IPS-11a (cell line): ENCODE results near the gene FAR2.
"Not testable (repeated sequence)": the region's sequence is repeated elsewhere in the genome, so short reads cannot be mapped to it uniquely, and the experiment has no call there.

ENCODE experiments used
- H3K4me3 ChIP-seq: one replicate; pipeline ENCODE4 v1.5.1; 2013; ENCODE audit warnings: low read depth, low read length, control low read depth

Gene FAR2

GRCh38 chr12:29316752-29317151 is 167.7 kb downstream of the FAR2 start:
- H3K4me3 ChIP-seq = no peak overlapping the region

GRCh38 chr12:29317556-29318363 is 168.7 kb downstream of the FAR2 start:
- no peak overlapping the region for H3K4me3 ChIP-seq

GRCh38 chr12:29320295-29321085 is 171.4 kb downstream of the FAR2 start:
- no peak overlapping the region for H3K4me3 ChIP-seq

GRCh38 chr12:29322157-29322556 is 173.1 kb downstream of the FAR2 start:
- no peak overlapping the region for H3K4me3 ChIP-seq

GRCh38 chr12:29329411-29329810 is 180.3 kb downstream of the FAR2 start:
- no peak overlapping the region for H3K4me3 ChIP-seq

- H3K4me3 ChIP-seq = no peak overlapping the region
Measured at GRCh38 chr12:29333178-29333577, 184.1 kb downstream of the FAR2 start.

- H3K4me3 ChIP-seq = no peak overlapping the region
Measured at GRCh38 chr12:29334937-29335336, 185.9 kb downstream of the FAR2 start.

- no peak overlapping the region for H3K4me3 ChIP-seq
Measured at GRCh38 chr12:29337325-29337724, 188.2 kb downstream of the FAR2 start.

- H3K4me3 ChIP-seq = no peak overlapping the region
Measured at GRCh38 chr12:29343022-29343799, 194.1 kb downstream of the FAR2 start.

- no peak overlapping the region for H3K4me3 ChIP-seq
Measured at GRCh38 chr12:29346769-29347421, 197.8 kb downstream of the FAR2 start.

- no peak overlapping the region for H3K4me3 ChIP-seq
Measured at GRCh38 chr12:29350080-29350479, 201.0 kb downstream of the FAR2 start.

- no peak overlapping the region for H3K4me3 ChIP-seq
Measured at GRCh38 chr12:29354954-29355353, 205.9 kb downstream of the FAR2 start.

GRCh38 chr12:29365091-29365490 is 216.0 kb downstream of the FAR2 start:
- H3K4me3 ChIP-seq = no peak overlapping the region

GRCh38 chr12:29374012-29374411 is 224.9 kb downstream of the FAR2 start:
- no peak overlapping the region for H3K4me3 ChIP-seq

- no peak overlapping the region for H3K4me3 ChIP-seq
Measured at GRCh38 chr12:29374913-29375312, 225.8 kb downstream of the FAR2 start.

GRCh38 chr12:29376118-29376517 is 227.0 kb downstream of the FAR2 start:
- H3K4me3 ChIP-seq = no peak overlapping the region

GRCh38 chr12:29380536-29381523 is 231.8 kb downstream of the FAR2 start, which contains the start of gene ERGIC2:
Gene ERGIC2, minus strand, starts transcription at chr12:29381172. Its CDS starts 9,539 bp downstream, at chr12:29371633.
- peak within 1 kb of the TSS; percentile 100 for H3K4me3 ChIP-seq

- no peak overlapping the region for H3K4me3 ChIP-seq
Measured at GRCh38 chr12:29382251-29382650, 233.2 kb downstream of the FAR2 start.

GRCh38 chr12:29385194-29385593 is 236.1 kb downstream of the FAR2 start:
- H3K4me3 ChIP-seq = not testable (repeated sequence)
